NB4 (cell line): ENCODE results near the gene MPHOSPH10.

ENCODE experiments used
- MAX ChIP-seq: IDR thresholded peaks from 2 replicates; pipeline ENCODE4 v1.6.1; 2011; ENCODE audit warnings: low read depth, low read length
- MYC ChIP-seq: IDR thresholded peaks from 2 replicates; pipeline ENCODE4 v1.6.1; 2011; ENCODE audit warnings: low read depth, low read length
- POLR2A ChIP-seq: IDR thresholded peaks from 2 replicates; pipeline ENCODE4 v1.6.1; 2011; ENCODE audit warnings: mild to moderate bottlenecking; ENCODE audit not compliant: insufficient read length; ENCODE audit errors: extremely low read depth
- TF ChIP-seq, protein P1 (sequence below): IDR thresholded peaks from one replicate; pipeline ENCODE4 v1.5.1; 2012; ENCODE audit warnings: low read depth, low read length

- TF ChIP-seq, protein P1, sequence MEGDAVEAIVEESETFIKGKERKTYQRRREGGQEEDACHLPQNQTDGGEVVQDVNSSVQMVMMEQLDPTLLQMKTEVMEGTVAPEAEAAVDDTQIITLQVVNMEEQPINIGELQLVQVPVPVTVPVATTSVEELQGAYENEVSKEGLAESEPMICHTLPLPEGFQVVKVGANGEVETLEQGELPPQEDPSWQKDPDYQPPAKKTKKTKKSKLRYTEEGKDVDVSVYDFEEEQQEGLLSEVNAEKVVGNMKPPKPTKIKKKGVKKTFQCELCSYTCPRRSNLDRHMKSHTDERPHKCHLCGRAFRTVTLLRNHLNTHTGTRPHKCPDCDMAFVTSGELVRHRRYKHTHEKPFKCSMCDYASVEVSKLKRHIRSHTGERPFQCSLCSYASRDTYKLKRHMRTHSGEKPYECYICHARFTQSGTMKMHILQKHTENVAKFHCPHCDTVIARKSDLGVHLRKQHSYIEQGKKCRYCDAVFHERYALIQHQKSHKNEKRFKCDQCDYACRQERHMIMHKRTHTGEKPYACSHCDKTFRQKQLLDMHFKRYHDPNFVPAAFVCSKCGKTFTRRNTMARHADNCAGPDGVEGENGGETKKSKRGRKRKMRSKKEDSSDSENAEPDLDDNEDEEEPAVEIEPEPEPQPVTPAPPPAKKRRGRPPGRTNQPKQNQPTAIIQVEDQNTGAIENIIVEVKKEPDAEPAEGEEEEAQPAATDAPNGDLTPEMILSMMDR: no peak
- TF ChIP-seq POLR2A (no peak), MAX (no peak), MYC (no peak)
These were observed 28.8 kb upstream of the MPHOSPH10 start for GRCh38 chr2:71101656-71102055.
